ENCODE measurements around the gene HOXC13.
A peak's percentile ranks its signal among the peaks of the same experiment; 100 is the strongest.

Gene HOXC13

GRCh38 chr12:53958128-53958527 lies 19.5 kb downstream of the HOXC13 start:
- H3K27me3 Mint-ChIP-seq, result peaks cover 98% of the 10 kb centered on the region
- no peaks in the 10 kb centered on the region for H3K36me3 Mint-ChIP-seq
- ATAC-seq, result no peak
- H3K9me3 Mint-ChIP-seq, result peaks cover 10% of the 10 kb centered on the region
- peaks cover 33% of the 10 kb centered on the region for H3K4me1 Mint-ChIP-seq
- H3K4me3 Mint-ChIP-seq, result no peak overlapping the region
- no peak overlapping the region for H3K27ac Mint-ChIP-seq

GRCh38 chr12:53959314-53959713 lies 20.7 kb downstream of the HOXC13 start:
- Mint-ChIP-seq H3K4me3 (no peak overlapping the region), H3K9me3 (peaks cover 9% of the 10 kb centered on the region)

GRCh38 chr12:53960187-53961024 lies 21.8 kb downstream of the HOXC13 start:
- Mint-ChIP-seq H3K4me1 (peaks cover 47% of the 10 kb centered on the region), H3K27me3 (peaks cover 98% of the 10 kb centered on the region), H3K9me3 (peaks cover 11% of the 10 kb centered on the region), H3K4me3 (no peak overlapping the region), H3K27ac (no peak overlapping the region), H3K36me3 (peaks cover 2% of the 10 kb centered on the region)
- ATAC-seq, result no peak

More at GRCh38 chr12:53959314-53959713, 20.7 kb downstream of the HOXC13 start:
- H3K36me3 Mint-ChIP-seq, result no peaks in the 10 kb centered on the region
- ATAC-seq, result no peak
- peaks cover 40% of the 10 kb centered on the region for H3K4me1 Mint-ChIP-seq
- H3K27ac Mint-ChIP-seq, result no peak overlapping the region
- H3K27me3 Mint-ChIP-seq, result peaks cover 98% of the 10 kb centered on the region

GRCh38 chr12:53961025-53961761 lies 22.6 kb downstream of the HOXC13 start:
- Mint-ChIP-seq H3K4me1 (peaks cover 49% of the 10 kb centered on the region), H3K4me3 (no peak overlapping the region)
- no peak for ATAC-seq

GRCh38 chr12:53963005-53963404 lies 24.4 kb downstream of the HOXC13 start:
- Mint-ChIP-seq H3K36me3 (peaks cover 5% of the 10 kb centered on the region), H3K4me1 (peaks cover 39% of the 10 kb centered on the region), H3K27me3 (peaks cover 98% of the 10 kb centered on the region), H3K4me3 (no peak overlapping the region), H3K27ac (no peak overlapping the region), H3K9me3 (peaks cover 14% of the 10 kb centered on the region)
- no peak for ATAC-seq

More at GRCh38 chr12:53961025-53961761, 22.6 kb downstream of the HOXC13 start:
- H3K27ac Mint-ChIP-seq, result no peak overlapping the region
- H3K36me3 Mint-ChIP-seq, result peaks cover 5% of the 10 kb centered on the region
- peaks cover 98% of the 10 kb centered on the region for H3K27me3 Mint-ChIP-seq
- peaks cover 11% of the 10 kb centered on the region for H3K9me3 Mint-ChIP-seq

- Mint-ChIP-seq H3K36me3 (peaks cover 5% of the 10 kb centered on the region), H3K27ac (no peak overlapping the region), H3K27me3 (peaks cover 98% of the 10 kb centered on the region), H3K4me1 (peaks cover 35% of the 10 kb centered on the region), H3K4me3 (no peak overlapping the region), H3K9me3 (peaks cover 14% of the 10 kb centered on the region)
- no peak for ATAC-seq
Observed at GRCh38 chr12:53963434-53964314, 25.0 kb downstream of the HOXC13 start.

- peaks cover 35% of the 10 kb centered on the region for H3K4me1 Mint-ChIP-seq
- peaks cover 14% of the 10 kb centered on the region for H3K9me3 Mint-ChIP-seq
- peaks cover 5% of the 10 kb centered on the region for H3K36me3 Mint-ChIP-seq
- H3K27ac Mint-ChIP-seq, result no peak overlapping the region
- peaks cover 98% of the 10 kb centered on the region for H3K27me3 Mint-ChIP-seq
- no peak overlapping the region for H3K4me3 Mint-ChIP-seq
- no peak for ATAC-seq
Observed at GRCh38 chr12:53964315-53964713, 25.7 kb downstream of the HOXC13 start.

GRCh38 chr12:53965281-53966084 lies 26.9 kb downstream of the HOXC13 start:
- Mint-ChIP-seq H3K9me3 (peaks cover 11% of the 10 kb centered on the region), H3K4me1 (peaks cover 27% of the 10 kb centered on the region), H3K36me3 (peaks cover 5% of the 10 kb centered on the region), H3K27ac (no peak overlapping the region), H3K4me3 (peak overlapping the region; percentile 6), H3K27me3 (peaks cover 98% of the 10 kb centered on the region)
- no peak for ATAC-seq

- Mint-ChIP-seq H3K9me3 (peaks cover 11% of the 10 kb centered on the region), H3K36me3 (peaks cover 5% of the 10 kb centered on the region), H3K4me3 (peak overlapping the region; percentile 38), H3K4me1 (peaks cover 27% of the 10 kb centered on the region), H3K27ac (no peak overlapping the region), H3K27me3 (peaks cover 98% of the 10 kb centered on the region)
- no peak for ATAC-seq
Observed at GRCh38 chr12:53966085-53966384, 27.4 kb downstream of the HOXC13 start.

- no peak for ATAC-seq
- H3K9me3 Mint-ChIP-seq, result peaks cover 11% of the 10 kb centered on the region
- H3K27me3 Mint-ChIP-seq, result peaks cover 98% of the 10 kb centered on the region
Observed at GRCh38 chr12:53966385-53967133, 27.9 kb downstream of the HOXC13 start.

GRCh38 chr12:53967421-53967925 lies 28.8 kb downstream of the HOXC13 start:
- no peak overlapping the region for H3K27ac Mint-ChIP-seq
- peaks cover 5% of the 10 kb centered on the region for H3K36me3 Mint-ChIP-seq
- peaks cover 27% of the 10 kb centered on the region for H3K4me1 Mint-ChIP-seq
- ATAC-seq, result no peak
- H3K27me3 Mint-ChIP-seq, result peaks cover 100% of the 10 kb centered on the region
- H3K9me3 Mint-ChIP-seq, result peaks cover 11% of the 10 kb centered on the region
- no peak overlapping the region for H3K4me3 Mint-ChIP-seq

More at GRCh38 chr12:53966385-53967133, 27.9 kb downstream of the HOXC13 start:
- peaks cover 27% of the 10 kb centered on the region for H3K4me1 Mint-ChIP-seq
- no peak overlapping the region for H3K27ac Mint-ChIP-seq
- H3K36me3 Mint-ChIP-seq, result peaks cover 5% of the 10 kb centered on the region
- H3K4me3 Mint-ChIP-seq, result peak overlapping the region; percentile 38

GRCh38 chr12:53968214-53969127 lies 29.8 kb downstream of the HOXC13 start:
- peaks cover 31% of the 10 kb centered on the region for H3K4me1 Mint-ChIP-seq
- H3K27ac Mint-ChIP-seq, result no peak overlapping the region
- H3K27me3 Mint-ChIP-seq, result peaks cover 100% of the 10 kb centered on the region
- no peak for ATAC-seq
- H3K9me3 Mint-ChIP-seq, result peaks cover 11% of the 10 kb centered on the region
- H3K4me3 Mint-ChIP-seq, result no peak overlapping the region
- H3K36me3 Mint-ChIP-seq, result peaks cover 5% of the 10 kb centered on the region
